ENCODE measurements around the gene GDPD4. TPM values are rescaled to one million over a fixed set of nuclear protein-coding genes. Genes with fewer than 3 reads are reported as not detected.

GDPD4 gene
- total RNA-seq, 4 donors from 2014 or later = not detected

DNA sequence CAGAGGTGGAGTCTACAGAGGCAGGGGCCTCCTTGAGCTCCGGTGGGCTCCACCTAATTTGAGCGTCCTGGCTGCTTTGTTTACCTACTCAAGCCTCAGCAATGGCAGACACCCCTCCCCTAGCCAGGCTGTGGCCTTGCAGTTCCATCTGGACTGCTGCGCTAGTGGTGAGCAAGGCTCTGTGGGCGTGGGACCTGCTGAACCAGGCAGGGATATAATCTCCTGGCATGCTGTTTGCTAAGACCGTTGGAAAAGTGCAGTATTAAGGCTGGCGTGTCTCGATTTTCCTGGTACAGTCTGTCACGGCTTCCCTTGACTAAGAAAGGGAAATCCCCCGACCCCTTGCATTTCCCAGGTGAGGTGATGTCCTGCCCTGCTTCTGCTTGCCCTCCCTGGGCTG lies 77.7 kb downstream of the GDPD4 start:
- H3K4me1 ChIP-seq = no peaks in the 10 kb centered on the region
- WGBS, 2 donors (ENCODE audit: low coverage in 1 of 2) = no CpG with 5 or more reads among the region's 9 CpGs
- no peaks in the 10 kb centered on the region for H3K9me3 ChIP-seq
- H3K27ac ChIP-seq = no peak overlapping the region
- H3K36me3 ChIP-seq = no peaks in the 10 kb centered on the region
- no peak for TF ChIP-seq EP300 (IDR thresholded peaks at IDR 0.05)
- no peak for TF ChIP-seq POLR2AphosphoS5 (IDR thresholded peaks at IDR 0.05)
- TF ChIP-seq, protein P1, sequence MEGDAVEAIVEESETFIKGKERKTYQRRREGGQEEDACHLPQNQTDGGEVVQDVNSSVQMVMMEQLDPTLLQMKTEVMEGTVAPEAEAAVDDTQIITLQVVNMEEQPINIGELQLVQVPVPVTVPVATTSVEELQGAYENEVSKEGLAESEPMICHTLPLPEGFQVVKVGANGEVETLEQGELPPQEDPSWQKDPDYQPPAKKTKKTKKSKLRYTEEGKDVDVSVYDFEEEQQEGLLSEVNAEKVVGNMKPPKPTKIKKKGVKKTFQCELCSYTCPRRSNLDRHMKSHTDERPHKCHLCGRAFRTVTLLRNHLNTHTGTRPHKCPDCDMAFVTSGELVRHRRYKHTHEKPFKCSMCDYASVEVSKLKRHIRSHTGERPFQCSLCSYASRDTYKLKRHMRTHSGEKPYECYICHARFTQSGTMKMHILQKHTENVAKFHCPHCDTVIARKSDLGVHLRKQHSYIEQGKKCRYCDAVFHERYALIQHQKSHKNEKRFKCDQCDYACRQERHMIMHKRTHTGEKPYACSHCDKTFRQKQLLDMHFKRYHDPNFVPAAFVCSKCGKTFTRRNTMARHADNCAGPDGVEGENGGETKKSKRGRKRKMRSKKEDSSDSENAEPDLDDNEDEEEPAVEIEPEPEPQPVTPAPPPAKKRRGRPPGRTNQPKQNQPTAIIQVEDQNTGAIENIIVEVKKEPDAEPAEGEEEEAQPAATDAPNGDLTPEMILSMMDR (IDR thresholded peaks at IDR 0.05) = no peak
- no peak for TF ChIP-seq POLR2A (IDR thresholded peaks at IDR 0.05)
- ATAC-seq = no peak
- no peak overlapping the region for H3K4me3 ChIP-seq
- H3K27me3 ChIP-seq = no peaks in the 10 kb centered on the region

GRCh38 chr11:77217156-77217555 lies 84.3 kb downstream of the GDPD4 start:
- H3K4me3 ChIP-seq = no peak overlapping the region
- WGBS, 2 donors (ENCODE audit: low coverage in 1 of 2) = 81 to 92% methylated on average over 2 of the region's 2 CpGs
- no peak overlapping the region for H3K27ac ChIP-seq
- no peak for ATAC-seq
- no peaks in the 10 kb centered on the region for H3K27me3 ChIP-seq
- H3K9me3 ChIP-seq = no peaks in the 10 kb centered on the region
- TF ChIP-seq, protein P1 (IDR thresholded peaks at IDR 0.05) = no peak
- TF ChIP-seq POLR2AphosphoS5 (IDR thresholded peaks at IDR 0.05) (no peak), EP300 (IDR thresholded peaks at IDR 0.05) (no peak), POLR2A (IDR thresholded peaks at IDR 0.05) (no peak)
- no peaks in the 10 kb centered on the region for H3K36me3 ChIP-seq
- no peaks in the 10 kb centered on the region for H3K4me1 ChIP-seq

DNA sequence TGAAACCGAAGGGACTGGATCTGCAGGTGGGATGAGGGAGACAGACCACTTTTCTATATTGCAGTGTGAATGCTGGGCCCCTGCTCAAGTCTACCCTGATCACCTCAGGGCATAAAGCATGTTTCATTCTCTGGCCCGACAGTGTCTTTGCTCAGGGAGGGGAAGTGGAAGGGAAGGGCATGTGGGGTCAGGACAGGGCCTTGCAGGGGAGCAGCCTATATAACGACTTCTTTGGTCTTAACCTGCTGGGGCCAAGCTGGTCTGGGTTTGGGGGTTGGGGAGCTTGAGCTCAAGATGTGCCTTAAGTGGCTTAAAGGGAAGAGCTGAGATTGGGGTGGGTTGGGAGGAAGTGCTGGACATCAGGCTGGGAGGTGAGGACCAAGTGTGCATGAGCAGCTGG lies 86.4 kb downstream of the GDPD4 start:
- TF ChIP-seq, protein P1 (IDR thresholded peaks at IDR 0.05) = no peak
- no peak for TF ChIP-seq EP300 (IDR thresholded peaks at IDR 0.05)
- no peak for TF ChIP-seq POLR2AphosphoS5 (IDR thresholded peaks at IDR 0.05)
- no peak for TF ChIP-seq POLR2A (IDR thresholded peaks at IDR 0.05)
- no peaks in the 10 kb centered on the region for H3K36me3 ChIP-seq
- ATAC-seq = no peak
- no peaks in the 10 kb centered on the region for H3K27me3 ChIP-seq
- no peak overlapping the region for H3K27ac ChIP-seq
- 40 to 57% methylated on average over 1 to 2 of the region's 3 CpGs for WGBS, 2 donors (ENCODE audit: low coverage in 1 of 2)
- no peak overlapping the region for H3K4me3 ChIP-seq
- H3K4me1 ChIP-seq = no peaks in the 10 kb centered on the region
- no peaks in the 10 kb centered on the region for H3K9me3 ChIP-seq

DNA sequence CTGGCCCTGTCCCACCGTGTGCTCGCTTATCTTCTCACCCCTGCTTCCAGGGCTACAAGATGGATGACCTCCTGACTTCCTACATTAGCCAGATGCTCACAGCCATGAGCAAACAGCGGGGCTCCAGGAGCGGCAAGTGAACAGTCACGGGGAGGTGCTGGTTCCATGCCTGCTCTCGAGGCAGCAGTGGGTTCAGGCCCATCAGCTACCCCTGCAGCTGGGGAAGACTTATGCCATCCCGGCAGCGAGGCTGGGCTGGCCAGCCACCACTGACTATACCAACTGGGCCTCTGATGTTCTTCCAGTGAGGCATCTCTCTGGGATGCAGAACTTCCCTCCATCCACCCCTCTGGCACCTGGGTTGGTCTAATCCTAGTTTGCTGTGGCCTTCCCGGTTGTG lies 86.9 kb downstream of the GDPD4 start:
- Histone ChIP-seq H3K4me1 (no peaks in the 10 kb centered on the region), H3K9me3 (no peaks in the 10 kb centered on the region), H3K27me3 (no peaks in the 10 kb centered on the region), H3K27ac (no peak overlapping the region), H3K4me3 (no peak overlapping the region), H3K36me3 (no peaks in the 10 kb centered on the region)
- TF ChIP-seq POLR2A (IDR thresholded peaks at IDR 0.05) (no peak), EP300 (IDR thresholded peaks at IDR 0.05) (no peak), POLR2AphosphoS5 (IDR thresholded peaks at IDR 0.05) (no peak)
- TF ChIP-seq, protein P1 (IDR thresholded peaks at IDR 0.05) = no peak
- WGBS, 2 donors (ENCODE audit: low coverage in 1 of 2) = no CpG with 5 or more reads among the region's 9 CpGs
- no peak for ATAC-seq

GRCh38 chr11:77213589-77214428 lies 87.7 kb downstream of the GDPD4 start:
- no peak overlapping the region for H3K27ac ChIP-seq
- ATAC-seq = no peak
- no peak overlapping the region for H3K4me3 ChIP-seq
- no peaks in the 10 kb centered on the region for H3K36me3 ChIP-seq
- no peaks in the 10 kb centered on the region for H3K27me3 ChIP-seq
- no peaks in the 10 kb centered on the region for H3K9me3 ChIP-seq
- TF ChIP-seq, protein P1 (IDR thresholded peaks at IDR 0.05) = no peak
- 100% methylated on average over 2 of the region's 18 CpGs; no CpG with 5 or more reads in 1 of the 2 donors for WGBS, 2 donors (ENCODE audit: low coverage in 1 of 2)
- no peaks in the 10 kb centered on the region for H3K4me1 ChIP-seq
